Activated T-cell treated with anti-CD3 and anti-CD28 coated beads for 24 hours (primary cell): ENCODE data around the gene TFDP2.
"Not testable (repeated sequence)": the region's sequence is repeated elsewhere in the genome, so short reads cannot be mapped to it uniquely, and the experiment has no call there.

Source experiments
- DNase-seq: peaks from one replicate; pipeline ENCODE4 v3.0.0-alpha.2; 2020; ENCODE audit warnings: low read depth

The TFDP2 gene

DNA sequence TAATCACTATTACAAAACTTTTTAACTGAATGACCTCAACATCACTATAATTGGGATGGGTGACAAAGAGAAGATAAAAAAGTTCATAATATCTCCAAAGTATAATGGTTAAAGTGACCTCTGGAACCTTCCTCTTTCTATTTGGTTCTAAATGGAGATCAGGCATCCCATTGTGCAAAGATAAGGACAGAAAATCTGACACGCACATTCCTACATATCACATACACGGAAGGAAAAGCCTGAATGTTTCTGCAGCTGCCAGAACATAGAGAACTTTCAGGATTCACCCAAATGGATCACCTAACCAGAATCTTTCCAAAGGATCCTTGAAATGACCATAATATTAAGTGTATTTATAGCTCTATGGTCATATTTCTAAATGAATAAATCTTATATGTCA is 128.2 kb downstream of the TFDP2 start:
- no peak for DNase-seq

DNA sequence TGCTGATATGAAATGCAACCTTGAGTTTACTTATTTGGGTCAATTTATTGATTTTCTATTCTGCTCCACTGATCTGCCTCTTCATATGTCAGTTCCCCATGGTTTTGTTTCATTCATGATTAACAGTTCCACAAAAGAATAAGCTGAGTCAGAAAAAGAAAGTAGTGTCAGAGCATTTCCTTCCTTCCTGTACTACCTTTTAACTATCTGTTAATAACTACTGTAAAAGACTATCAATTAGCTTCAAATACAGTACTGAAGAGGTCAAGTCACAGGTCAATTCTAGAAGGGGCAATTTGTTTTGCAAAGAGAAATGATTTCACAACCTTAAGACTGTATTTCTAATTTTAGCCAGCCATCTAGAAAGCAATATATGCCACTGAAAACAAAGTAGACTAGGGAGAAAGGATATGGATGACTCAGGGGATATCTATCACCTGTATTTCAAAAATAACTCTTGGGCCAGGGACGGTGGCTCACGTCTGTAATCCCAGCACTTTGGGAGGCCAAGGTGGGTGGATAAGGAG is 129.5 kb downstream of the TFDP2 start:
- DNase-seq, result no peak

DNA sequence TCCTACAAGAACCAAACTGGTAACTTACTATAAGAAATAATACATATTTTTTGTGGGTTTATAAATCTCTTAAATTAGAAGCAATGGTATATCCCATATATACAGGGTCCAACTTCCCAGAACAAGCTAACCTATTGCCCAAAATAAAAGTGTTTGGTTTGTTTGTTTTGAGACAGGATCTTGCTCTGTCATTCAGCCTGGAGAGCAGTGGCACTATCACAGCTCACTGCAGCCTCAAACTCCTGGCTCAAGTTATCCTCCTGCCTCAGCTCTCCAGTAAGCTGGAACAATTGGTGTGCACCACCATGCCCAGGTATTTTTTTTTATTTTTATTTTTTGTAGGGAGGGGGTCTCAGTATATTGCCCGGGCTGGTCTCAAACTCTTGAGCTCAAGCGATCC is 135.4 kb downstream of the TFDP2 start:
- no peak for DNase-seq

DNA sequence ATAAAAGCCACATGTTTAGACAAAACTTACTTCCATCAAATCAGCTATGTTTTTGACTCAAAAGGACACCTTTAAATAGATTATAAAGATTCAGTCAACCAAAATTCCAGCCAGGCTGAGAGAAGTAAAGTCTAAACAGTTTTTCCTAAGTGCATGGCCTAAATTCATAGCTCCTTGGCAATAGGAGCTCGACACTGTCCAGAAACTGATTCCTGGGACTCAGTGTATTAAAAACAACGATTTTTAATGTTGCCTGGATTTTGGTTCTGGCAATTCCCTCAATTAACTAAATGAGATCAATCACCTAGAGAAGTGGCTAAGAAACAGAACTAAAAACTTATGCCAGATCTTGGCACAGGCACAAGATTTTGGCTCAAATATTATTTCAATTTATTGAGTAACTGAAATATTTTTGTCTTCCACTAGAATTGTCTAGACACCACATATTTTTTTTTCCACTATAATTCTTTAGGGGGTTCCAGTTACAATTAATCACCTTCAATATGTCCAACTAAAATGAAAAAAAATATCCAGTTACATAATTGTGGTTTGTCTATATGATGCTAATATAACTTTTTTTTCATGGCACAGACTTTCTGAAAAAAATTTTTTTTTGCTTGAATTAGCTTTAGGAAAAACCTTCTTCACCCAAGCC is 135.9 kb downstream of the TFDP2 start:
- no peak for DNase-seq

DNA sequence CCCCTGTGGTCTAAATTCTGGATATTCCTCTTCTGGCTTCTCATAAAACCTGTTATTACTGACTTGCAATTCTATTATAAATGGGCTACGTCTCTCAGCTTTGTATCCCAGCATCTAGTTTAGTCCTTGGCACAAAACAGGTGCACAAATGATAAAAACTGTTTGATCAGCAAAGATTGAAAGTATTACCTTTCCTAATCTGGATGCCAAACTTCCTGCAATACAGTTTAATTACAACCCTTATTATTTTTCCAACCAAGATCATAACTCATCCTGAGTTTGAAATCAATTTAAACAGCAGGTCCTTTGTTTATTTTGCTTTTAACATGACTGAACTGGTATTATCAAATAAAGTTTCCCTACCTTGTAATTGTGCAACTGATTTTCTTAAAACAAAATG is 140.3 kb downstream of the TFDP2 start:
- DNase-seq, result no peak

DNA sequence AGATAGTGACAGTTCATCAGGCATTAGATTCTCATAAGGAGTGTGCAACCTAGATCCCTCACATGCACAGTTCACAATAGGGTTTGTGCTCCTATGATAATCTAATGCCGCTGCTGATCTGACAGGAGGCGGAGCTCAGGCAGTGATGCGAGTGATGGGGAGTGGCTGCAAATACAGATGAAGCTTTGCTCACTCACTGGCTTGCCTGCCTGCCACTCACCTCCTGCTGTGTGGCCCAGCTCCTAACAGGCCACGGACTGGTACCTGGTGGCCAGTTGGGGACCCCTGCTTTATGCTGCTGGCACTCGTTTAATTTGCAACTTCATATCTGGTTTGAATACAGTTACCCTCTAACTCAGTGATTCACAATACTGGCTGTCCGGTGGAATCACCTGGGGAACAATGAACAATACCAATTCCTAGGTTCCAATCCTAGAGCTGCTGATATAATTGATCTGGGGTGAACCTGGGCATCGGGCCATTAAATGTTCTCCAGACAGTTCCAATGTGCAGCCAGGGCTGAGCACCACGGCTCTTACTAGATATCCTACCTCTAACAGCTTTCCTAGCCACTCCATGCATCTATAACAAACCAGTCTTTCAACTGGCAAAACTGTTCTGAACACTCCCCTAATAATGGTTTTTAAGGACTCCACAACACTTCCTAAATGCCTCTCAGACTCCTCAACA is 141.5 kb downstream of the TFDP2 start:
- no peak for DNase-seq

DNA sequence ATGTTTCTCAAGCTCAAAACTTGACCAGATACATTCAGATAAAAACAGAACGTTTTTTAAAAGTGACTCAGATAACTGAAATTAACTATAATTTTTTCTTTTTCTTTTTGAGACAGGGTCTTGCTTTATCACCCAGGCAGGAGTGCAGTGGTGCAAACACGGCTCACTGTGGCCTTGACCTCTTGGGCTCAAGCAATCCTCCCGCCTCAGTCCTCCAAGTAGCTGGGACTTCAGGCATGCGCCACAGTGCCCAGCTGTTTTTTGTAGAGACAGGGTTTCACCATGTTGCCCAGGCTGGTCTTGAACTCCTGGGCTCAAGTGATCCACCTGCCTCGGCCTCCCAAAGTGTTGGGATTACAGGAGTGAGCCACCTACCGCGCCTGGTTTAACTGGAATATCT is 144.4 kb downstream of the TFDP2 start:
- not testable (repeated sequence) for DNase-seq

DNA sequence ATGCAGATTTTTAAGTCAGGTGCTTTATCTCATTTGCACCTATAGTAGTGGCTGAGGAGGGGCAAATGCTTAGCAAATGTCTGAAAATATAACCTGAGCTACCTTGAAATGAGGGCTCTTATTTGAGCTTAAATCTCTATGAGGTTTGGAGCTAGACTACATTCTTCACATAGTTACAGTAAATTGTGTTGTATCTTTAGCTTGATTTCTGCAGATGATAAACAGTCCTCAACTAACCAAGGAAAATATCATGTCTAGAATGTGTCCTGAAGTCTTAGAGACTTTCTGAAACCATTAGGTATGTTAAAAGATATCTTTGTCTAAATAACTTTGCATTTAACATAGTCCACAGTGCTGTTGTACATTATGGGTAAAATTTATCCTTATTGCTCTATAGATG is 145.3 kb downstream of the TFDP2 start:
- DNase-seq, result no peak

DNA sequence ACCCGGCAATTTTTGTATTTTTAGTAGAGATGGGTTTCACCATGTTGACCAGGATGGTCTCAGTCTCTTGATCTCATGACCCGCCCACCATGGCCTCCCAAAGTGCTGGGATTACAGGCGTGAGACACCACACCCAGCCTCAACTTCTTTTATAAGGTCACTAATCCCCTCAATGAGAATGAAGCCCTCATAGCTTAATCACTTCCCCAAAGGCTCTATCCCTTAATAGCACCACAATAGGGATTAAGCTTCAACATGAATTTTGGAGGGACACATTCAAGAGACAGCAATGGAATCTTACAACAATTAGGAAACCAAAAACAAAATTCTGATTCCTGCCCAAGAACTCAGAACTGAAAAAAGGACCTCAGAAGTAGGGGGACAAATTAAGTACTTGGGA is 146.1 kb downstream of the TFDP2 start:
- DNase-seq, result no peak

DNA sequence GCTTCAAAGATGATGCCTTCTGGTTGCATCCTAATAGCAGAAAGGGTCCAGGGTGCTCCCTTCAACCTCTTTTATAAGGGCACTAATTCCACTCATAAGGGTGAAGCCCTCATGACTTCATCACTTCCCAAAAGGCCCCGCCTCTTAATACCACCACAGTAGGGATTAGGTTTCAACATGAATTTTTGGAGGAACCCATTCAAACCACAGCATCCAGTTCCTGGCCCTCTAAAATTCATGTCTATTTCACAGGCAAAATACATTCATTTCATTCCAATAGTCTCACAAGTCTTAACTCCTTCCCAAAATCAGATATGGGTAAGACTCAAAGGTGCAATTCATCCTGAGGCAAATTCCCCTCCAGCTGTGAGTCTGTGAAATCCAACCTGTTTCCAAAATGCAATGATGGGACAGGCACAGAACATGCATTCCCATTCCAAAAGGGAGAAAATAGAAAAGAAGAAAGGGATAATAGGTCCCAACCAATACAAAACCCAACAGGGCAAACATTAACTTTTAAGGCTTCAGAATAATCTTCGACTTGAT is 148.9 kb downstream of the TFDP2 start:
- DNase-seq, result no peak

DNA sequence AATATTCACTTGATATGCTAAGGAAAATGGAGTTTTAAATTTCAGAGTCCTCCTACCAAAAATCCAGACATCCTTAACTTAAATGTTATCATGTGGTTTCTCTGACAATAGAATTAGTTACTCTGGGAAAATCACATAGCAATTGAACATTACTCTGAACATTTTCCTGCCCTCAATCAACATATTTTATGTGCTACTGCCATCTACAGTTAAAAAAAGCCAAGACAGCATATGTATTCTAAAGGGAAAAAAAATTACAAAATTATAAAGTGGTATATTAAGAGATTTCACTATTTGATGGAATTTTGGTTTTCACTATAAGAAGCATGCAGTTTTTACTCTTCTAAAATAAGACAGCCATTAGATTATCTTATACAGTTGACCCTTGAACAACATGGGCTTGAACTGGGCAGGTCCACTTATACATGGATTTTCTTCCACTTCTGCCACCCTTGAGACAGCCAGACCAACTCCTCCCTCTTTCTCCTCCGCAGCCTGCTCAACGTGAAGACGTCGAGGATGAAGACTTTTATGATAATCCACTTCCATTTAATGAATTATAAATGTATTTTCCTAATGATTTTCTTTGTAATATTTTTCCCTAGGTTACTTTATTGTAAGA is 150.6 kb downstream of the TFDP2 start:
- DNase-seq, result no peak

DNA sequence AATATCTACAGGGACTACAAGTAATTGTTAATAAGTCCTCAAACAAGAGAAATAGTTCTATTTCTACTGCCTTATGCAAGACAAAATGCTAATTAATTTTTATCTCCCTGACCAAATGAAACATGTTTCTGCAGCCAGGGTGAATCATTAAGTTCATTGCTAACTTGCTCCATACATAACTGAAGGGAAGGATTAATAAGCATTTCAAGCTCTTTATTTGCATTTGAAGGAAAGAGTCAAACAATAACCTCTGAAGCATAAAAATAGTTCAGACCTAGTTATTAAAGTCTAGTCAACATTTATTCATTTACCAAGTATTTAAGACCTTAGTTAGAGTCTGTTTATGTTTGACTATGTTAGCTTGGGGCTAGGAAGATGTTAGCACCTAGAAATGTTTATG is 152.9 kb downstream of the TFDP2 start:
- no peak for DNase-seq

DNA sequence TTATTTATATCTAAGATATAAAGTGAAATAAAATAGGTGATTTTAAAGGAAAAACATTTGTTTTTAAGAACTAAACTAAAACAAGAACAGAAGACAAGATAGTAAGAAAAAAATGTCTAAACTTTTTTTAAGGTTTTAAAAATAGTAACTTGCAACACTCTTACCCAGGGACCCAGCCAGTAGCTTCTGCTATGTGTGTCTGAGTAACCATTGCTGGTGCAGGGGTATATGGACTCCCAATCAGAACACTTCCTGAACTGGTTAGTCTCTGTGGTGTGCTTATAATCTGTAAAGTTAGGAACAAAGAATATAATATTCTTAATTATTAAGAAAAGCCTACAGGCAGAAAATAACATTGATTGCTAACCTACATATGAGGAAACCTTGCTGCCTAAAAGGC is 154.5 kb downstream of the TFDP2 start:
- no peak for DNase-seq

DNA sequence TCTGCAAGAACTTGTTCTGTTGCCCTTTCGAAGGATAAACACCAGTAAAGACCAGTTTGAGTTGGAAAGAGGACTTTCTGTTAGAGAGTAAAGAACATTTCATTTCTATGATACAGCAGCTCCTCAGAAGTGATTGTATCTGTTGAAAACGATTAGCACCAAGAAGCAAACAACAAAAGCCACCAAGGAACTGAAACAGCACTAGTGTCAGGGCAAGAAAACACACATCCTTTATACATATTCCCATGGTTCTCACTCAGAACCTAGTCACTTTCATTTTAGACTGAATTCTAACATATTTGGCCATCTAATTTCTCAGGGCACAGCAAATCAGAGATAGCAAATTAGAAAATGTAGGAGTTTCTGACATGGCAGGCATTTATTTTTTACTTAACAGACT is 156.8 kb downstream of the TFDP2 start:
- no peak for DNase-seq

DNA sequence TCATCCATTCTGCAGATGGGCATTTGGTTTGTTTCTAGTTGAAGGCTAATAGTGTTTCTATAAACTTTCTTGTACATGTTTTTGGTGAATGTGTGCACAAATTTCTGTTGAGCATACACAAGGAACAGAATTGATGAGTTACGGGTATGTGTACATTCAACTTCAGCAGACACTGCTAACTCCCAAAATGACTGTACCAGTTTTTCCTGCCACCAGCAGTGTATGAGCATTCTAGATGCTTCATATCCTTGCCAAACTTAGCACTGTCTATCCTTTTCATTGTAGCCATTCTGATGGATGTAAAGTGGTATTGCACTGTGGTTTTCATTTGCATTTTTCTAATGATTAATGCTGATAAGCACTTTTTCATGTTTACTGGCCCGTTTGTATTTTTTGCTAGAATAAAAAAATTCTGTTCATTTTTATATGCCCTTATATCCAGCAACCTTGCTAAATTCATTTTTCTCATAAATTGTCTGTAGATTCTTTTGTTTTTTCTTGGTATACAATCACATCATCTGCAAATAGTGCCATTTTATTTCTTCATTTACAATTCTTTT is 162.7 kb downstream of the TFDP2 start:
- DNase-seq, result no peak

DNA sequence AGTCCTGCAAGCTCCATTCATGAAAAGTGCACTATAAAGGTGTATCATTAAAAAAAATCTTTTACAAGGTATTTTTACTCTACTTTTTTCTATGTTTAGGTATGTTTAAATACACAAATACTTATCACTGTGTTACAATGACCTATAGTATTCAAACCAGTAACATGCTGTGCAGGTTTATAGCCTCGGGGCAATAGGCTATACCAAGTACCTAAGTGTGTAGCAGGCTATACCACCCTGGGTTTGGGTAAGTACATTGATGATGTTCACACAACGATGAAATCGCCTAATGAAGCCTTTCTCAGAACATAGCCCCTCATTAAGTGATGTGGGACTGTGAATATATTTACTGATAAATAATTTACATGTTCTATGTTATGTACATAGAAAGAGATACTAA is 168.3 kb downstream of the TFDP2 start:
- no peak for DNase-seq

DNA sequence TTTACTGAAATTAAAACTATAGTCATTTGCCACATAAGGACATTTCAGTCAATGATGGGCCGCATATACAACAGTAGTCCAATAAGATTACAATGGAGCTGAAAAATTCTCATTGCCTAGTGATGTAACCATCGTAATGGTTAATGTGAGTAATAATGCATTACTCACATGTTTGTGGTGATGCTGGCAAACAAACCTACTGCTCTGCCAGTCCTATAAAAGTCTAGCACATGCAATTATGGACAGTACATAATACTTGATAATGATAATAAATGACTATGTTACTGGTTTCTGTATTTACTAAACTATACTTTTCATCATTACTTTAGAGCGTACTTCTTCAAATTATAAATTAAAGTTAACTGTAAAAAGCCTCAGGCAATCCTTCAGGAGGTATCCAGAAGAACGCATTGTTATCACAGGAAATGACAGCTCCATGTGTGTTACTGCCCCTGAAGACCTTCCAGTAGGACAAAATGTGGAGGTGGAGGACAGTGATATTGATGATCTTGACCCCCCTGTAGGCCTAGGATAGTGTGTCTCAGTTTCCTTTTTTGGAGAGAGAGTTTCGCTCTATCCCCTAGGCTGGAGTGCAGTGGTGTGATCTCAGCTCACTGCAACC is 170.2 kb downstream of the TFDP2 start:
- DNase-seq, result no peak

DNA sequence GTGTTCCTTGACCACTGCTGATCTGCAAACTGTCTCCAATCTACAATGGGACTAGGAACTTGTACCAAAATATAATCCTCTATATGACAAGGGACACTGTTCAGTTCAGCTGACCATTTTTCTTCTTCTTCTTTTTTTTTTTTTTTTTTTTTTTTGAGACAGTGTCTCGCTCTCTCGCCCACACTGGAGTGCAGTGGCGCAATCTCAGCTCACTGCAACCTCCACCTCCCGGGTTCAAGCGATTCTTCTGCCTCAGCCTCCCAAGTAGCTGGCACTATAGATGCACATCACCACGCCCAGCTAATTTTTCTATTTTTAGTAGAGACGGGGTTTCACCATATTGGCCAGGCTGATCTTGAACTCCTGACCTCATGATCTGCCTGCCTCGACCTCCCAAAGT is 174.6 kb downstream of the TFDP2 start:
- not testable (repeated sequence) for DNase-seq

DNA sequence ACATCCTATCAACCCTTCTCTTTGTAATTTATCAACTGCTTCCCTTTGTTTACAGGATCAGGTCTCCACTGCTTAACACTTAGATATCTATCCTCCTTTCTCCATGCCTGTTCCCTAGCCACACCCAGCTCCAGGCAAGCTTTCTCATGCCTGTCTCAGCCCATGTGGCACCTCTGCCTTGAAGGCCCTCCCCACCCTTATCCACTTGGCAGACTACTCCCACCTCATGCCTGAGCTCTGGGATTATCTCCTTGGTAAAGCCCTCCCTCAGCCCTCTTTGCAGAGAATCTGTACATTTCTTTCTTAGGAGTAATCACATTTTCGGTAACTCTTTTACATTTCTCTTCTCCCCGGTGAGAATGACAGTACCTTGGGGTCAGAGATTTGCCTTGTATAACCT is 176.9 kb downstream of the TFDP2 start:
- DNase-seq, result no peak

DNA sequence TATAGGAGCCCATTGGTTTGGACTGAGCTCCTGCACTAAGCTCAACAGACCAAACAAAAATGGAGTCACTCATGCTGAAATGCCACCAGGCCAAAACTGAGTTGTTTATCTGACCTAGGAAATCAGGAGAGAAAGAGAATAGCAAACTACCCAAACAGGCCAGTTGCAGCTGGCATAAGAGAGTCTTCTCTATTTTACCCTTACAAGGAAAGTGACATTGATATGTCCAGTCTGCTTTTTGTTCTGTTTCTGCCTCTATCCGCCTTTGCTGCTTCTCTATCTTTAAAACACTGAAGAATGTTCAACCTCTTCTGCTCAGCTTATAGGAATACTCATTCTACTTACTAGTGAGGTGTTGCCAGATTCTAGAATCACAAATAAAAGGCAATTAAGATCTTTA is 177.8 kb downstream of the TFDP2 start:
- no peak for DNase-seq

DNA sequence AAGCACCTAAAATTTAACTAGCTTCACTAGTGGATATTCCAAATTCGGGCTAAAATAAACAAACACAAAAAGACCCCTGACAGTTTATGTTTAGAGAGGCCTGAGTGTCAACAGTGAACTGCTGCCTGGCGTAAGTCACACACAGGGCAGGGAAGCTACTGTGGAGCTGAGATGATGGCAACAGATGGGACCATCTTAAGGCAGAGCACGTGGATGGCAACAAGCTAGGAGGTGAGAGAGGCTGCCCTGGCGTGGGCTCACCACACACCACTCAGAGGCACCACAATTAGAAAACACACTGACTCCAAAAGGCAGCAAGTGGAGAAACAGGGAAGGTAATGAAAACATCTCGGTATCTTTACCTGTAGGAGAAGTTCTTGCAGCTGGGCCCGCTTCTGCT is 179.6 kb downstream of the TFDP2 start:
- no peak for DNase-seq

DNA sequence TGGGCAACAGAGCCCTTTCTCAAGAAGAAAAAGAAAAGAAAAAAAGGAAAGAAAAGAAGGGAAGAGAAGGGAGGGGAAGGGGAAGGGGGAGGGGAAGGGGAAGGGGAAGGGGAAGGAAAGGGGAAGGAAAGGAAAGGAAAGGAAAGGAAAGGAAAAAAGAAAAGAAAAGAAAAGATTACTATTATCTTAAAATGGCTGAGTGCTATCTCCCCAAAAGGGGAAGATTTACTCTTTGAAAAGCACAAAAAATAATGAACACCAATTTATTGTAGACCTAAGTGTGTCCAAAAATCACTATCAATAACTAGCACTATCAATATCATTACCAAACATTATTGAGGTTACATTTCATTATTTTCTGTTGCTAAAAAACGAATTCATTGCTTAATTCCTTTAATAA is 183.9 kb downstream of the TFDP2 start:
- DNase-seq, result no peak
